HepG2 (cell line): Measurements from ENCODE around the gene STX4. TPM values are rescaled to one million over a fixed set of nuclear protein-coding genes. Genes with fewer than 3 reads are reported as not detected.

Experiments used
- AHR ChIP-seq: IDR thresholded peaks from 2 replicates; pipeline ENCODE4 v1.6.1; 2018; ENCODE audit warnings: missing genetic modification reagents, missing compliant biosample characterization
- ATF7 ChIP-seq, 2 experiments: fragments of 450-650 bp in 1 of 2; sonication (generic) in 1 of 2; formaldehyde crosslinking in 1 of 2; IDR thresholded peaks; 2 replicates each; pipeline versions ENCODE4 v1.4.0 to v1.6.1; 2016 to 2020; ENCODE audit warnings: antibody characterized with exemption in 1 of 2, mild to moderate bottlenecking in 1 of 2, missing genetic modification reagents in 1 of 2
- ATM ChIP-seq: fragments of 450-650 bp; IDR thresholded peaks from 2 replicates; pipeline ENCODE4 v1.7.1; 2017; ENCODE audit warnings: mild to moderate bottlenecking, borderline replicate concordance
- BORCS8-MEF2B ChIP-seq: sonication (generic); formaldehyde crosslinking; IDR thresholded peaks from 2 replicates; pipeline ENCODE4 v1.8.0; 2022; ENCODE audit warnings: mild to moderate bottlenecking, missing genetic modification reagents
- FOSL2 ChIP-seq: sonication (generic); formaldehyde crosslinking; IDR thresholded peaks from 2 replicates; pipeline ENCODE4 v1.4.0; 2020; ENCODE audit warnings: missing genetic modification reagents
- HIC2 ChIP-seq: sonication (generic); formaldehyde crosslinking; IDR thresholded peaks from 2 replicates; pipeline ENCODE4 v1.9.0; 2022; ENCODE audit warnings: low read depth, missing genetic modification reagents
- KDM6A ChIP-seq: IDR thresholded peaks from 2 replicates; pipeline ENCODE4 v1.6.1; 2016; ENCODE audit warnings: low read depth
- MAFG ChIP-seq: sonication (generic); formaldehyde crosslinking; IDR thresholded peaks from 2 replicates; pipeline ENCODE4 v1.5.1; 2020; ENCODE audit warnings: mild to moderate bottlenecking, missing genetic modification reagents
- NR2F1 ChIP-seq, 2 experiments: fragments of 450-650 bp in 1 of 2; formaldehyde crosslinking in 1 of 2; IDR thresholded peaks; 2 replicates each; pipeline versions ENCODE4 v1.5.0 to v1.6.1; 2016 to 2020; ENCODE audit warnings: mild to moderate bottlenecking in 1 of 2, missing compliant biosample characterization in 1 of 2, missing genetic modification reagents in 1 of 2, moderate library complexity in 1 of 2
- PHF8 ChIP-seq: sonication (generic); formaldehyde crosslinking; IDR thresholded peaks from 2 replicates; pipeline ENCODE4 v1.5.0; 2020; ENCODE audit warnings: missing genetic modification reagents
- POGZ ChIP-seq: sonication (generic); formaldehyde crosslinking; IDR thresholded peaks from 2 replicates; pipeline ENCODE4 v1.4.0; 2020; ENCODE audit warnings: mild to moderate bottlenecking, missing genetic modification reagents
- SOX13 ChIP-seq, 3 experiments: fragments of 450-650 bp in 1 of 3; sonication (generic) in 1 of 3; formaldehyde crosslinking in 1 of 3; IDR thresholded peaks in 2 of 3; conservative IDR thresholded peaks in 1 of 3; 2 replicates each; pipeline versions ENCODE4 v1.5.0 to v1.6.1; 2016 to 2020; ENCODE audit warnings: antibody characterized with exemption in 1 of 3, mild to moderate bottlenecking in 1 of 3, missing compliant biosample characterization in 1 of 3, missing genetic modification reagents in 1 of 3, moderate library complexity in 1 of 3
- SOX6 ChIP-seq, 2 experiments: fragments of 450-650 bp in 1 of 2; sonication (generic) in 1 of 2; formaldehyde crosslinking in 1 of 2; IDR thresholded peaks; 2 replicates each; pipeline versions ENCODE4 v1.4.0 to v1.6.1; 2017 to 2020; ENCODE audit warnings: antibody characterized with exemption in 1 of 2, mild to moderate bottlenecking in 1 of 2, missing genetic modification reagents in 1 of 2
- TBP ChIP-seq: sonication (generic); formaldehyde crosslinking; IDR thresholded peaks from 2 replicates; pipeline ENCODE4 v1.5.0; 2020; ENCODE audit warnings: missing genetic modification reagents
- TIGD3 ChIP-seq: sonication (generic); formaldehyde crosslinking; IDR thresholded peaks from 2 replicates; pipeline ENCODE4 v1.5.1; 2020; ENCODE audit warnings: mild to moderate bottlenecking, missing genetic modification reagents, borderline replicate concordance
- TOE1 ChIP-seq: sonication (generic); formaldehyde crosslinking; IDR thresholded peaks from 2 replicates; pipeline ENCODE4 v1.4.0; 2020; ENCODE audit warnings: mild to moderate bottlenecking, missing genetic modification reagents
- TSC22D2 ChIP-seq: sonication (generic); formaldehyde crosslinking; IDR thresholded peaks from 2 replicates; pipeline ENCODE4 v1.5.1; 2020; ENCODE audit warnings: missing genetic modification reagents, mild to moderate bottlenecking, borderline replicate concordance
- ZNF18 ChIP-seq: sonication (generic); formaldehyde crosslinking; IDR thresholded peaks from 2 replicates; pipeline ENCODE4 v1.8.0; 2022; ENCODE audit warnings: mild to moderate bottlenecking, missing genetic modification reagents; ENCODE audit not compliant: insufficient replicate concordance
- ZNF570 ChIP-seq: sonication (generic); formaldehyde crosslinking; IDR thresholded peaks from 2 replicates; pipeline ENCODE4 v1.4.0; 2020; ENCODE audit warnings: mild to moderate bottlenecking, missing genetic modification reagents, borderline replicate concordance
- ZNF614 ChIP-seq: IDR thresholded peaks from 2 replicates; pipeline ENCODE4 v1.6.1; 2018; ENCODE audit warnings: missing biosample characterization, missing genetic modification reagents, inconsistent platforms, borderline replicate concordance
- ZNF670 ChIP-seq: sonication (generic); formaldehyde crosslinking; IDR thresholded peaks from 2 replicates; pipeline ENCODE4 v1.8.0; 2022; ENCODE audit warnings: mild to moderate bottlenecking, missing genetic modification reagents, borderline replicate concordance
- ZNF678 ChIP-seq: sonication (generic); formaldehyde crosslinking; IDR thresholded peaks from 2 replicates; pipeline ENCODE4 v1.4.0; 2020; ENCODE audit warnings: mild to moderate bottlenecking, missing genetic modification reagents
- polyA plus RNA-seq, 8 experiments: library from polyadenylated mRNA; depleted of rRNA in 3 of 8; stranded (reverse) in 7 of 8; unstranded in 1 of 8; fragments of >200 nt; fragmentation: Illumina TruSeq in 4 of 8; extraction: Trizol in 4 of 8; gene quantifications; 2 replicates each; pipeline versions ENCODE4 v1.2.1 to v1.2.3, GENCODE V29; 2011 to 2016; ENCODE audit warnings: low read depth in 4 of 8, missing spikeins in 1 of 8, mixed read lengths in 1 of 8; ENCODE audit not compliant: insufficient read depth in 1 of 8
- total RNA-seq, 5 experiments: library from RNA; depleted of rRNA; stranded (reverse); fragments of >200 nt; fragmentation: Illumina TruSeq; extraction: Trizol; gene quantifications; 2 replicates each; pipeline ENCODE4 v1.2.3, GENCODE V29; 2016; ENCODE audit warnings: low read depth in 1 of 5

The STX4 gene
- total and polyA plus RNA-seq, 2 of the 13 experiments (the other 11 are each of a cell fraction or from before 2014, with no cell fraction given) = 29.2 to 34.6 TPM

GRCh38 chr16:30997725-30998711 is 35.3 kb upstream of the STX4 start (continued):
- no peak for TF ChIP-seq TIGD3 (CRISPR knock-in tag)
- TF ChIP-seq NR2F1 (CRISPR knock-in tag; IDR thresholded peaks at IDR 0.05) = peak in 1 of 2 experiments; percentile 21; a peak in 1 of 4 replicates
- TF ChIP-seq HIC2 = no peak
- no peak; the same call in 1 of the 2 replicates for TF ChIP-seq ZNF570
- TF ChIP-seq ZNF670 (CRISPR knock-in tag) = peak; percentile 92
- no peak for TF ChIP-seq ATF7 (IDR thresholded peaks at IDR 0.05)
- no peak; the same call in 1 of the 2 replicates for TF ChIP-seq ATF7 (CRISPR knock-in tag; IDR thresholded peaks at IDR 0.05)
- 0 out of 2 replicates have a peak, but pooled peaks have one; percentile 25 for TF ChIP-seq ZNF678 (CRISPR knock-in tag)
- 0 out of 2 replicates have a peak, but pooled peaks have one; percentile 35 for TF ChIP-seq ZNF614 (CRISPR knock-in tag)
- no peak for TF ChIP-seq KDM6A
- no peak for TF ChIP-seq PHF8 (CRISPR knock-in tag)
- no peak for TF ChIP-seq SOX13 (IDR thresholded peaks at IDR 0.05)
- no peak; a peak in 1 of 4 replicates for TF ChIP-seq SOX13 (CRISPR knock-in tag; conservative IDR thresholded peaks at IDR 0.05 in 1 of 2, IDR thresholded peaks at IDR 0.05 in 1 of 2)
- no peak for TF ChIP-seq SOX6 (IDR thresholded peaks at IDR 0.05)
- TF ChIP-seq SOX6 (CRISPR knock-in tag; IDR thresholded peaks at IDR 0.05) = no peak; the same call in 1 of the 2 replicates
- no peak for TF ChIP-seq POGZ (CRISPR knock-in tag)
- peak; percentile 73 for TF ChIP-seq FOSL2
- no peak for TF ChIP-seq MAFG (CRISPR knock-in tag)
- TF ChIP-seq TSC22D2 (CRISPR knock-in tag) = no peak; the same call in 1 of the 2 replicates
- TF ChIP-seq AHR = 0 out of 2 replicates have a peak, but pooled peaks have one; percentile 9
- no peak for TF ChIP-seq TOE1 (CRISPR knock-in tag)
- peak; percentile 15 for TF ChIP-seq ZNF18 (CRISPR knock-in tag)
- TF ChIP-seq BORCS8-MEF2B (CRISPR knock-in tag) = no peak
- TF ChIP-seq ATM = no peak
- TF ChIP-seq TBP (CRISPR knock-in tag) = no peak
